ENCODE data around the gene APP.

DNA sequence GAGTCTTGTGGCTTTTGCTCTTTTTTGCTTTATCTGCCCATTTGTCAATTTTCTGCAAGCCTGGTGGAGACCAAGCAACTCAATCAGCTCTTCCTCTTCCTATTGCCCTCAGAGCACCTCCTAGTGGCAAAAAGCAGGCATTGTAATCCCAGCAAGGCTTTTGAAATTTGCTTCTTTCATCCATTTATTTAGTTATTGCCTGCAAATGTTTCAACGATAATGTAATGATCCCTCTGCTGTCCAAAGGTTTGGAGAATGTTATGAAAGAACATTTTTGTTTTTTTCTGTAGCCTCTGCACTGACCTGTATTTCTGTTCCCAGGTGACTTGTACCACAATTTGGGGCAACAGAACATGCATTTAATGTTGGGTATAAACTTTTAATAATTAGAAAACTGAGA lies 308.0 kb downstream of the APP start:
- TF ChIP-seq, protein P1, sequence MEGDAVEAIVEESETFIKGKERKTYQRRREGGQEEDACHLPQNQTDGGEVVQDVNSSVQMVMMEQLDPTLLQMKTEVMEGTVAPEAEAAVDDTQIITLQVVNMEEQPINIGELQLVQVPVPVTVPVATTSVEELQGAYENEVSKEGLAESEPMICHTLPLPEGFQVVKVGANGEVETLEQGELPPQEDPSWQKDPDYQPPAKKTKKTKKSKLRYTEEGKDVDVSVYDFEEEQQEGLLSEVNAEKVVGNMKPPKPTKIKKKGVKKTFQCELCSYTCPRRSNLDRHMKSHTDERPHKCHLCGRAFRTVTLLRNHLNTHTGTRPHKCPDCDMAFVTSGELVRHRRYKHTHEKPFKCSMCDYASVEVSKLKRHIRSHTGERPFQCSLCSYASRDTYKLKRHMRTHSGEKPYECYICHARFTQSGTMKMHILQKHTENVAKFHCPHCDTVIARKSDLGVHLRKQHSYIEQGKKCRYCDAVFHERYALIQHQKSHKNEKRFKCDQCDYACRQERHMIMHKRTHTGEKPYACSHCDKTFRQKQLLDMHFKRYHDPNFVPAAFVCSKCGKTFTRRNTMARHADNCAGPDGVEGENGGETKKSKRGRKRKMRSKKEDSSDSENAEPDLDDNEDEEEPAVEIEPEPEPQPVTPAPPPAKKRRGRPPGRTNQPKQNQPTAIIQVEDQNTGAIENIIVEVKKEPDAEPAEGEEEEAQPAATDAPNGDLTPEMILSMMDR (IDR thresholded peaks at IDR 0.05): peak in 1 of 2 donors; percentile 29
- no peak for TF ChIP-seq POLR2A (IDR thresholded peaks at IDR 0.05)
- TF ChIP-seq EP300 (IDR thresholded peaks at IDR 0.05): no peak
- no peak for TF ChIP-seq POLR2AphosphoS5 (IDR thresholded peaks at IDR 0.05)
